Neural progenitor cell (in vitro differentiated cells): ENCODE measurements around the gene KCTD16. TPM values are rescaled to one million over a fixed set of nuclear protein-coding genes. Genes with fewer than 3 reads are reported as not detected.

Source experiments
- DNase-seq: peaks from one replicate; pipeline ENCODE4 v3.0.0-alpha.2; 2016; ENCODE audit warnings: low spot score
- H2AFZ ChIP-seq: fragments of 200-600 bp; sonication (generic); replicated peaks from 2 replicates; pipeline ENCODE4 v1.6.1; 2016; ENCODE audit warnings: antibody characterized with exemption
- H3F3A ChIP-seq: fragments of 200-600 bp; sonication (generic); 2 replicates; pipeline ENCODE4 v1.6.1; 2016; ENCODE audit warnings: antibody characterized with exemption, low read depth
- H3K27ac ChIP-seq: fragments of 200-600 bp; sonication (generic); 2 replicates; pipeline ENCODE4 v1.5.1; 2016; ENCODE audit warnings: mild to moderate bottlenecking
- H3K27me3 ChIP-seq: fragments of 200-600 bp; sonication (generic); 2 replicates; pipeline ENCODE4 v1.6.1; 2016; ENCODE audit warnings: mild to moderate bottlenecking, moderate library complexity
- H3K36me3 ChIP-seq: fragments of 200-600 bp; sonication (generic); 2 replicates; pipeline ENCODE4 v1.5.1; 2016
- H3K4me1 ChIP-seq: fragments of 200-600 bp; sonication (generic); 2 replicates; pipeline ENCODE4 v1.6.1; 2016; ENCODE audit warnings: mixed run types
- H3K4me2 ChIP-seq: fragments of 200-600 bp; sonication (generic); 2 replicates; pipeline ENCODE4 v1.6.1; 2016
- H3K4me3 ChIP-seq: fragments of 200-600 bp; sonication (generic); 2 replicates; pipeline ENCODE4 v1.5.1; 2016
- H3K79me2 ChIP-seq: fragments of 200-600 bp; sonication (generic); 2 replicates; pipeline ENCODE4 v1.6.1; 2016; ENCODE audit warnings: low read depth
- H3K9ac ChIP-seq: fragments of 200-600 bp; sonication (generic); 2 replicates; pipeline ENCODE4 v1.6.1; 2016
- H3K9me3 ChIP-seq: fragments of 200-600 bp; sonication (generic); 2 replicates; pipeline ENCODE4 v1.5.1; 2016; ENCODE audit warnings: low read depth
- H4K20me1 ChIP-seq: fragments of 200-600 bp; sonication (generic); 2 replicates; pipeline ENCODE4 v1.6.1; 2016; ENCODE audit warnings: low read depth
- H3K27ac Mint-ChIP-seq: 3 replicates; pipeline ENCODE4 v1.8.0; 2021; ENCODE audit warnings: mixed read lengths
- H3K27me3 Mint-ChIP-seq: 2 replicates; pipeline ENCODE4 v1.8.0; 2022; ENCODE audit warnings: low read depth, mild to moderate bottlenecking, inconsistent platforms, moderate library complexity, mixed read lengths; ENCODE audit not compliant: insufficient read depth
- H3K36me3 Mint-ChIP-seq: 3 replicates; pipeline ENCODE4 v1.8.0; 2021; ENCODE audit warnings: mixed read lengths
- H3K4me1 Mint-ChIP-seq: 3 replicates; pipeline ENCODE4 v1.8.0; 2021; ENCODE audit warnings: mixed read lengths
- H3K4me3 Mint-ChIP-seq: 3 replicates; pipeline ENCODE4 v1.8.0; 2021; ENCODE audit warnings: mild to moderate bottlenecking, moderate library complexity, mixed read lengths
- H3K9me3 Mint-ChIP-seq: 3 replicates; pipeline ENCODE4 v1.8.0; 2020; ENCODE audit warnings: mixed read lengths
- EZH2 ChIP-seq: fragments of 200-600 bp; sonication (generic); IDR thresholded peaks from 2 replicates; pipeline ENCODE4 v1.6.1; 2017; ENCODE audit warnings: antibody characterized with exemption, mild to moderate bottlenecking, moderate library complexity
- EZH2phosphoT487 ChIP-seq: fragments of 200-600 bp; sonication (generic); IDR thresholded peaks from 2 replicates; pipeline ENCODE4 v1.6.1; 2017; ENCODE audit warnings: antibody characterized with exemption
- total RNA-seq: library from RNA; depleted of rRNA; stranded (reverse); fragments of >200 nt; gene quantifications from 2 replicates; pipeline ENCODE4 v1.2.3, GENCODE V29; 2015; ENCODE audit warnings: low replicate concordance
- TF ChIP-seq, protein P1 (sequence below): fragments of 200-600 bp; sonication (generic); IDR thresholded peaks from 2 replicates; pipeline ENCODE4 v1.5.1; 2017; ENCODE audit warnings: antibody characterized with exemption, mild to moderate bottlenecking

Gene KCTD16
- total RNA-seq, 1 donor from 2014 or later = 1.6 TPM

GRCh38 chr5:144352330-144352729 is 181.7 kb downstream of the KCTD16 start:
- peaks cover 17% of the 10 kb centered on the region for H3K4me1 ChIP-seq
- H3K27me3 Mint-ChIP-seq = peaks cover 2% of the 10 kb centered on the region
- DNase-seq = no peak
- no peaks in the 10 kb centered on the region for H3K9me3 Mint-ChIP-seq
- TF ChIP-seq EZH2phosphoT487 = no peak
- no peak for TF ChIP-seq EZH2
- TF ChIP-seq, protein P1, sequence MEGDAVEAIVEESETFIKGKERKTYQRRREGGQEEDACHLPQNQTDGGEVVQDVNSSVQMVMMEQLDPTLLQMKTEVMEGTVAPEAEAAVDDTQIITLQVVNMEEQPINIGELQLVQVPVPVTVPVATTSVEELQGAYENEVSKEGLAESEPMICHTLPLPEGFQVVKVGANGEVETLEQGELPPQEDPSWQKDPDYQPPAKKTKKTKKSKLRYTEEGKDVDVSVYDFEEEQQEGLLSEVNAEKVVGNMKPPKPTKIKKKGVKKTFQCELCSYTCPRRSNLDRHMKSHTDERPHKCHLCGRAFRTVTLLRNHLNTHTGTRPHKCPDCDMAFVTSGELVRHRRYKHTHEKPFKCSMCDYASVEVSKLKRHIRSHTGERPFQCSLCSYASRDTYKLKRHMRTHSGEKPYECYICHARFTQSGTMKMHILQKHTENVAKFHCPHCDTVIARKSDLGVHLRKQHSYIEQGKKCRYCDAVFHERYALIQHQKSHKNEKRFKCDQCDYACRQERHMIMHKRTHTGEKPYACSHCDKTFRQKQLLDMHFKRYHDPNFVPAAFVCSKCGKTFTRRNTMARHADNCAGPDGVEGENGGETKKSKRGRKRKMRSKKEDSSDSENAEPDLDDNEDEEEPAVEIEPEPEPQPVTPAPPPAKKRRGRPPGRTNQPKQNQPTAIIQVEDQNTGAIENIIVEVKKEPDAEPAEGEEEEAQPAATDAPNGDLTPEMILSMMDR = no peak
- no peak overlapping the region for H3K4me3 Mint-ChIP-seq
- no peaks in the 10 kb centered on the region for H3K79me2 ChIP-seq
- H4K20me1 ChIP-seq = no peaks in the 10 kb centered on the region
- no peak overlapping the region for H3K27ac ChIP-seq
- H2AFZ ChIP-seq = no peak overlapping the region
- no peaks in the 10 kb centered on the region for H3K36me3 Mint-ChIP-seq
- no peak overlapping the region for H3K9ac ChIP-seq
- peaks cover 20% of the 10 kb centered on the region for H3K4me1 Mint-ChIP-seq
- no peak overlapping the region for H3K4me3 ChIP-seq
- H3K9me3 ChIP-seq = no peaks in the 10 kb centered on the region
- no peak overlapping the region for H3K4me2 ChIP-seq
- peaks cover 63% of the 10 kb centered on the region for H3K27me3 ChIP-seq
- H3K27ac Mint-ChIP-seq = no peak overlapping the region
- no peaks in the 10 kb centered on the region for H3K36me3 ChIP-seq
- no peaks in the 10 kb centered on the region for H3F3A ChIP-seq

GRCh38 chr5:144352732-144353317 is 182.2 kb downstream of the KCTD16 start:
- H3K79me2 ChIP-seq = no peaks in the 10 kb centered on the region
- peaks cover 68% of the 10 kb centered on the region for H3K27me3 ChIP-seq
- no peaks in the 10 kb centered on the region for H3K9me3 ChIP-seq
- H3K27ac Mint-ChIP-seq = no peak overlapping the region
- H2AFZ ChIP-seq = no peak overlapping the region
- H3K4me3 Mint-ChIP-seq = no peak overlapping the region
- no peaks in the 10 kb centered on the region for H3F3A ChIP-seq
- H3K4me2 ChIP-seq = no peak overlapping the region
- no peaks in the 10 kb centered on the region for H3K9me3 Mint-ChIP-seq
- H3K9ac ChIP-seq = no peak overlapping the region
- H3K4me1 Mint-ChIP-seq = peaks cover 19% of the 10 kb centered on the region
- H3K27ac ChIP-seq = no peak overlapping the region
- no peak for DNase-seq
- H4K20me1 ChIP-seq = no peaks in the 10 kb centered on the region
- H3K4me1 ChIP-seq = peaks cover 19% of the 10 kb centered on the region
- no peaks in the 10 kb centered on the region for H3K36me3 ChIP-seq
- H3K27me3 Mint-ChIP-seq = no peaks in the 10 kb centered on the region
- TF ChIP-seq EZH2 (no peak), EZH2phosphoT487 (no peak)
- TF ChIP-seq, protein P1 = no peak
- no peaks in the 10 kb centered on the region for H3K36me3 Mint-ChIP-seq
- H3K4me3 ChIP-seq = no peak overlapping the region

GRCh38 chr5:144356489-144356888 is 185.8 kb downstream of the KCTD16 start:
- no peak overlapping the region for H3K4me2 ChIP-seq
- H3F3A ChIP-seq = no peaks in the 10 kb centered on the region
- peaks cover 94% of the 10 kb centered on the region for H3K27me3 ChIP-seq
- H4K20me1 ChIP-seq = no peaks in the 10 kb centered on the region
- H3K79me2 ChIP-seq = no peaks in the 10 kb centered on the region
- Mint-ChIP-seq H3K4me3 (no peak overlapping the region), H3K27ac (no peak overlapping the region), H3K9me3 (no peaks in the 10 kb centered on the region), H3K27me3 (peaks cover 7% of the 10 kb centered on the region), H3K36me3 (no peaks in the 10 kb centered on the region), H3K4me1 (peaks cover 13% of the 10 kb centered on the region)
- H3K27ac ChIP-seq = no peak overlapping the region
- no peak for DNase-seq
- no peak overlapping the region for H3K9ac ChIP-seq
- TF ChIP-seq EZH2 (no peak), EZH2phosphoT487 (peak; percentile 22)
- no peak overlapping the region for H3K4me3 ChIP-seq
- H3K9me3 ChIP-seq = no peaks in the 10 kb centered on the region
- H3K4me1 ChIP-seq = peaks cover 19% of the 10 kb centered on the region
- H2AFZ ChIP-seq = no peak overlapping the region
- no peaks in the 10 kb centered on the region for H3K36me3 ChIP-seq

- Histone ChIP-seq H3K4me1 (peaks cover 11% of the 10 kb centered on the region), H3K4me3 (no peak overlapping the region), H3K4me2 (no peak overlapping the region), H4K20me1 (no peaks in the 10 kb centered on the region), H3K27ac (no peak overlapping the region), H3K79me2 (no peaks in the 10 kb centered on the region), H3F3A (no peaks in the 10 kb centered on the region), H2AFZ (no peak overlapping the region), H3K9me3 (no peaks in the 10 kb centered on the region), H3K9ac (no peak overlapping the region), H3K36me3 (no peaks in the 10 kb centered on the region), H3K27me3 (peaks cover 83% of the 10 kb centered on the region)
- Mint-ChIP-seq H3K4me3 (no peak overlapping the region), H3K36me3 (no peaks in the 10 kb centered on the region), H3K4me1 (no peaks in the 10 kb centered on the region), H3K27ac (no peak overlapping the region), H3K27me3 (peaks cover 7% of the 10 kb centered on the region), H3K9me3 (no peaks in the 10 kb centered on the region)
- TF ChIP-seq EZH2 (no peak), EZH2phosphoT487 (no peak)
- TF ChIP-seq, protein P1 = no peak
- DNase-seq = no peak
Observed at GRCh38 chr5:144361406-144361805, 190.7 kb downstream of the KCTD16 start.
